Measurements from ENCODE around the gene ALKBH2.
A peak's percentile ranks its signal among the peaks of the same experiment; 100 is the strongest.

Gene ALKBH2

DNA sequence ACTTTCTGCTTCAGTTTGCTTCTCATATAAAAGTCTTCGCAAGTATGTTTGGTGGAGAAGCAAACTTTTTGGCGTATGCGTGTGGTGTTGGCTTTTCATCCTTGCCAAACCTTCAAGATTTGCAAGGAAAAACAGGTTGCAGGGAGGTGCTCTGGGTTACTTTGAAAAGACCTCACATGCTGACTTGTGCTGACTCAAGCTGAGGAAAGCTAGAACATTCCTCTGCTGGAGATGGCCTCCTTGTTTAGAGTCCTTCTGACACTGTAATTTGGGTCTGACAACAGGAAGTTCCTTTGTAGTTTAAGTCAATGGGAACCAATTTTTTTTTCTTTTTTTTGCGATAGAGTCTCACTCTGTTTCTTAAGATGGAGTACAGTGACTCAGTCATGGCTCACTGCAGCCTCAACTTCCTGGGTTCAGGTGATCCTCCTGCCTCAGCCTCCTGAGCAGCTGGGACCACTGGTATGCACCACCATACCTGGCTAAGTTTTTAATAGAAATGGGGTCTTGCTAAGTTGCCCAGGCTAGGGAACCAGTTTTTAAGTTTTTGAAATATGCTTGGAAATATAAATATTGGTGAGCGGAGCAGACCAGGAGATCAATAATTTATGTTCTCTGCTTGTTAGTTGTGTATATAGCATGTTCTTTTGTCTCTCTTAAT, 20.5 kb upstream of the ALKBH2 start:
- no peak for DNase-seq (ENCODE audit: low read depth)

DNA sequence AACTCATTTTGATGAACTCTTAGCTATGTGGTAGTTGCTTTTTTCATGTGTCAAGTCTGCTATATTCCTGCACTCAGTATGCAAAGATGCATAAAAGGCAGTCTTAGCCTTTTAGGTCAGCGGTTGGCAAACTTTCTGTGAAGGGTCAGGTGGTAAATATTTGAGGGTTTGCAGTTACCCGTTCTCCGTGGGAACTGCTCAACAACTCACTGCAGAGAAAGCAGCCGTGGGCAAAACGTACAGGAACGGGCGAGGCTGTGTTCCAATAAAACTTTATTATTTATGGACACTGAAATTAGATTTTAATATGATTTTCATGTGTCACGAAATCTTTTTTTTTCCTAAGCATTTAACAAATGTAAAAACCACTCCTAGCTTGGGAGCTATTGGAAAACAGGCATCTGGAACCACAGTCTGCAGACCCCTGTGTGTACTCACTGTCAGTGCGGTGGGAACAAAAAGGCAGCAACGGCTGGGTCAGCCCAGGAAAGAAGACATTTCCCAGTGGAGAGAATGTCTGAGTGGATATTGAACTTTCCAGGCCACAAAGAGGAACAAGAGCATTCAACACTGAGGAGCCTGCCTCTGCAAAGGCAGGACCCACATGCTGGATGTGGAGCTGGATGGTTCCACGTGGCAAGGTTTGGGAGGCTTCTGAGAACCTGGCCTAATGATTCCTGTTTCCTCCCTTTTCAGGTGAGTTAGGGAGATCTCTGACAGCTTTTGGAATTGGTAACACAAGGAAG, 19.6 kb upstream of the ALKBH2 start:
- no peak for DNase-seq (ENCODE audit: low read depth)

DNA sequence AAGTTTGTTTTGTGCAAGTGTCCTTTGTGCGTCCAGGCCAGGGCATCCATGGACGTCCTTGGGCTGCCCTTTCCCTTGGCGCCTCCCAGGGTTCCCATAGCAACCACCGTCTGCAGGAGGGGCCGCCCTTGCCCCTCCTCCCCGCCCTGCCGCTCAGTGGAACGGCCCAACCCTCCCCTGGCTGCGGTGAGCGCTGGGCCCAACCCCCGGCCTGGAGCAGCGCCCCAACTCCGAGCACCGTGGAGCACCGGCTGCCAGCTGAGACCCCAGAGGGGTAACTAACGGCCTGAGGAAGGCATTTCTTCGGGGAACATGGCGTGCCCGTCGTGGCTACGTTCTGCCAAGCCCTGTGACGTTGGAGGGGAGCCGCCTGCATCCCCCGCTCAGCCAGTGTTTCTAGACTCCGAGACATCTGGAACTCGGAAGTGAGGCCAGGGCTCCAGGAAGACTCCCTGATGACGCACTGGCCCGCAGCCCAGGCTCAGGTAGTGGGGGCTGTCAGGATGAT, 17.8 kb upstream of the ALKBH2 start:
- DNase-seq (ENCODE audit: low read depth): peak; percentile 22

GRCh38 chr12:109109746-109110350, 16.6 kb upstream of the ALKBH2 start:
- no peak for DNase-seq (ENCODE audit: low read depth)

- no peak for DNase-seq (ENCODE audit: low read depth)
These were observed 11.9 kb upstream of the ALKBH2 start for GRCh38 chr12:109105176-109105575.

- DNase-seq (ENCODE audit: low read depth): no peak
These were observed 9.2 kb upstream of the ALKBH2 start for GRCh38 chr12:109102491-109102890.

DNA sequence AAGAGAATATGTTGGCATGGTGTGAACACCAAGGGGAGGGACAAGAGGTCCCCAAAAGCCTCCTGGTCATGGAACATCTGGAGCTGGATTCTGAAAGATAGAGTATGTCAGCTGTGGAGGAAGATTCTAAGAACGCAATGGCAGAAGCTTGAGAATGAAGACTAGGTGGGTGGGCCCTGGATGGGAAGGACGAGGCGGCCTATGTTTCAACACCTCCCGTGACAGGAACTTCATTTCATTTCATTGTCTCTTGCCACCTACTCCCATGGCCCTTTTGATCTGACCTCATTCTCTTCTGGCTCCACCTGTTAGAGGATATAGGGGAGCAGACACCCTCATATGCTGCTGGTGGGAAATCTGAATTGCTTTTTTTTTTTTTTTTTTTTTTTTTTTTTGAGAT, 7.5 kb upstream of the ALKBH2 start:
- DNase-seq (ENCODE audit: low read depth): no peak

- no peak for DNase-seq (ENCODE audit: low read depth)
These were observed 6.3 kb upstream of the ALKBH2 start for GRCh38 chr12:109099431-109100020.

DNA sequence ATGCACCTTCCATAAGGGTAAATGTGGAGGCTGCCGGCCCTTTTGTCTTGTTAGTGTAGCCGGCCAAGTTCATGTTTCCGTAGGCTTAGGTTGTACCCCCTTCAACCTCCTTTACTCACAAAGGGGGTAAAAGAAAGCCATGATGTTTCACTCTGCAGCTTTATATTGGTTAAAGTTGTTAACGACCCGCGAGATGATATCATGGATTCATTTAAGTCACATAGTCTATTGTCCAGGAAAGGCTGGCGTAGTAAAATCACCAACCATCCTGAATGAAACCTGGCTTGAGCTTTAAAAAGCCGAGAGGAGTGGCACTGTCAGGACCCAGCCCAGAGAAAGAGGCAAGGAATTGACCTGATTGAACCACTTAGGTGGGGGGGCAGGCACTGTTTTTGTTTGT, 5.4 kb upstream of the ALKBH2 start:
- DNase-seq (ENCODE audit: low read depth): no peak

DNA sequence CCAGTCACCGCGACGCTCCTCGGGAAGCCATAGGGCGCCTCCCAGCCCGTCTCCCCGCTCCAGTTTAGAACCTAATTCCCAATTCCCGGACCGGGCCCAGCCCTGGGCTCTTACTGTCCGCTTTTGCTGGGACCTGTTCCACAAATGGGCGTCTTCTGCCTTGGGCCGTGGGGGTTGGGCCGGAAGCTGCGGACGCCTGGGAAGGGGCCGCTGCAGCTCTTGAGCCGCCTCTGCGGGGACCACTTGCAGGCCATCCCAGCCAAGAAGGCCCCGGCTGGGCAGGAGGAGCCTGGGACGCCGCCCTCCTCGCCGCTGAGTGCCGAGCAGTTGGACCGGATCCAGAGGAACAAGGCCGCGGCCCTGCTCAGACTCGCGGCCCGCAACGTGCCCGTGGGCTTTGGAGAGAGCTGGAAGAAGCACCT, 4.9 kb upstream of the ALKBH2 start:
- no peak for DNase-seq (ENCODE audit: low read depth)

DNA sequence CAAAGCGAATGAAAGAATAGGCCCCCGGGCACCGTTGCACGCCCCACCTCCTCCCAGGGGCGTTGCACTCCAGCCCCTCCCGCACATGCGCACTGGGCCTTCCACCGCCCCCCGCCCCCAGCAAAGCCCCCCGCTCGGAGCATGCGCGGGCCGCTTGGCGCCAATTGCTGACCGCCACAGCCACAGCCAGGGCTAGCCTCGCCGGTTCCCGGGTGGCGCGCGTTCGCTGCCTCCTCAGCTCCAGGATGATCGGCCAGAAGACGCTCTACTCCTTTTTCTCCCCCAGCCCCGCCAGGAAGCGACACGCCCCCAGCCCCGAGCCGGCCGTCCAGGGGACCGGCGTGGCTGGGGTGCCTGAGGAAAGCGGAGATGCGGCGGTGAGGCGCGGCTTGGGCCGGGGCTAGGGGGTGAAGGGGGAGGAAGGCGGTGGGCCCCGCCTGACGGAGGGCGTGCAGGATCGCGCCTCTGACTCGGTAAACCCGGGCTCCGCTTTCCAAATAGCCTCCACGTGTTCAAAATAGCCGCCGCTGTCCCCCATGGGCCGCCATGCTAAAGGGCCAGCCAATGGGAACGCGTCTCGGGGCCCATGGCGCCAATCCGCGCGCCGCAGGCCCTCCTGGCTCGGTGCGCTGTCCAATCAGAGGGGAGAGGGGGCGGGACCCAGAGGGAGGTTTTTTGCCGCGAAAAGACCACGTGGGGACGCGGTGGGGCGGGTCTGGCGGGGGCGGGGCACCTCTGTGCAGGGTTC, 4.3 kb upstream of the ALKBH2 start, which contains the start of gene UNG:
UNG (plus strand) TSS at position 163 of the 748 bp plus-strand sequence; CDS start at position 246, 83 bp downstream.
- peak; percentile 95 for DNase-seq (ENCODE audit: low read depth)

- no peak for DNase-seq (ENCODE audit: low read depth)
These were observed 3.8 kb upstream of the ALKBH2 start for GRCh38 chr12:109097140-109097434.

DNA sequence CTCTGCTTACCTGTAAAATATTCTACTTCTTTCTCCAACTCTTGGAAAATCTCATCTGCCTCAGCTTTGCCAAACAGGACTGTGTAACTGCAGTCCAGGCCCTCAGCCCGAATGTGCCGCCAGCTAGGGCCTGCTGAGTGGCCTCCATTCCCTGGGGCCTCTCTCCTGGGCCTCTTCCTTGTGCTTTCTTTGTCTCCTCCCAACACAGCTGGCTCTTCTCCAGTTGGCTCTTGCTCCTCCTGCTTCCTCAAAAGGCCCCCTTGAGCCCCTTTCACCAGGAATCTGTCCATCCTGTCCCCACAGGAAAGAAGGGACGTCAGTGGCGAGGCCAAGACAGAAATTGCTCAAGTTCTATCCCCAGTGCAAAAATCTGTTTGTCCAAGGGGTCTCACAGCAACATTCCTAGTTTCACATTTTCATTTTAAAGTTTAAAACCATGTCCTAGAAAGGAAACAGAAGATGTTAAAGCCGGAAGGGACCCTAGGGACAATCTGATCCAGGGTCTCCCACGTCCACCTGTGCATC, 713 bp downstream of the ALKBH2 start:
- no peak for DNase-seq (ENCODE audit: low read depth)

GRCh38 chr12:109089683-109090082, 3.6 kb downstream of the ALKBH2 start:
- DNase-seq (ENCODE audit: low read depth): no peak

- DNase-seq (ENCODE audit: low read depth): no peak
These were observed 4.5 kb downstream of the ALKBH2 start for GRCh38 chr12:109088818-109089217.

DNA sequence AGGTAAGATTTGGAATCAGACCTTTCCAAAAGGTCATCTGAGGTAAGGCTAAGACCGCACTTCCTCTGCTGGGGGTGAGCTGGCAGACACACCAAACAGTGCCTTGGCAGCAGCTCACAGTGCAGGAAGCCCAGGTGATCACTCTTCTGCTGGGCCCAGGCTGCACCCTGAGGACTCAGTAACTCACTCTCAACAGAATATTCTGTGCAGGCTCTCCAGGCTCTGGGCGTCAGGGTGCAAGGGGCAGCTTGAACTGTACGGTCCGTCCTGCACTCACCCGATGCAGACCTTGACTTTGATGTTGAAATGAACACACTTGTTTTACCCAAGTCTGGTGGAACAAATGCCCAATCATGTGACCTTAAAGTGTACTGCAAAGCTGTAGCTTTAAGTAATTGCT, 6.0 kb downstream of the ALKBH2 start:
- no peak for DNase-seq (ENCODE audit: low read depth)

DNA sequence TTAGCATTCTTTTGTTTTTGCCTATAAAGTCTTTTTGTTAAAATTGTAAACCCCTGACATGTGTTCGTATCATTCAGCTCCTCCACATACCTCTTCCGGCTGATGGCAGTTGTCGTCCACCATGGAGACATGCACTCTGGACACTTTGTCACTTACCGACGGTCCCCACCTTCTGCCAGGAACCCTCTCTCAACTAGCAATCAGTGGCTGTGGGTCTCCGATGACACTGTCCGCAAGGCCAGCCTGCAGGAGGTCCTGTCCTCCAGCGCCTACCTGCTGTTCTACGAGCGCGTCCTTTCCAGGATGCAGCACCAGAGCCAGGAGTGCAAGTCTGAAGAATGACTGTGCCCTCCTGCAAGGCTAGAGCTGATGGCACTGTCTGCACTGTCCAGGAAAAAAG, 7.7 kb downstream of the ALKBH2 start:
- DNase-seq (ENCODE audit: low read depth): no peak

DNA sequence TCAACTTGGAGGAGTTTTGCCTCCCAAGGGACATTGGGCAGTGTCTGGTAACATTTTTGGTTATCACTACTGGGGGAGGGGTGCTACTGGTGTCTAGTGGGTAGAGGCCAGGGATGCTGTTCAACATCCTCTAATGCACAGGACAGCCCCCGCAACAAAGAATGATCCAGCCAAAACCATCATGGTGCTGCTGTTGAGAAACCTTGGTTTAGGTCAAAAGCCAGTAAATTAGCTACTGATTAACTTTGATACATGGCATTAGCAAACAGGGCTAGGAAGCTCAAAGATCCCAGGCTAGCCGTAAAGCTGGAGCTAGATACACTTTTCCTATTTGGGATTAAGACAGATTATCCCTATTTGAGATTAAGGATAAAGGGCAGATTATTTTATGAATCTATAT, 8.8 kb downstream of the ALKBH2 start:
- no peak for DNase-seq (ENCODE audit: low read depth)

GRCh38 chr12:109082751-109083150, 10.5 kb downstream of the ALKBH2 start:
- DNase-seq (ENCODE audit: low read depth): no peak

DNA sequence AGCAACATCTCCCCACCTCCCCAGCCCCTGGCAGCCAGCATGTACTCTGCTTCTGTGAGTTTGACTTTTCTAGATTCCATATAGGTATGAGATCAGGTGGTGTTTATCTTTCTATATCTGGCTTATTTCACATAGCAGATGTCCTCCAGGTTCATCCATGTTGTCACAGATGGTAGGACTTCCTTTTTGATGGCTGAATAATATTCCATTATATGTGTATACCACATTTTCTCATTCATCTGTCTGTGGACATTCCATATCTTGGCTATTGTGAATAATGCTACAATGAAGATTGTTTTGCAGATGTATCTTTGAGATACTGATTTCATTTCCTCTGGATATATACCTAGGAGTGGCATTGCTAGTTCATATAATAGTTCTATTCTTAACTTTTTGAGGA, 18.4 kb downstream of the ALKBH2 start:
- no peak for DNase-seq (ENCODE audit: low read depth)

DNA sequence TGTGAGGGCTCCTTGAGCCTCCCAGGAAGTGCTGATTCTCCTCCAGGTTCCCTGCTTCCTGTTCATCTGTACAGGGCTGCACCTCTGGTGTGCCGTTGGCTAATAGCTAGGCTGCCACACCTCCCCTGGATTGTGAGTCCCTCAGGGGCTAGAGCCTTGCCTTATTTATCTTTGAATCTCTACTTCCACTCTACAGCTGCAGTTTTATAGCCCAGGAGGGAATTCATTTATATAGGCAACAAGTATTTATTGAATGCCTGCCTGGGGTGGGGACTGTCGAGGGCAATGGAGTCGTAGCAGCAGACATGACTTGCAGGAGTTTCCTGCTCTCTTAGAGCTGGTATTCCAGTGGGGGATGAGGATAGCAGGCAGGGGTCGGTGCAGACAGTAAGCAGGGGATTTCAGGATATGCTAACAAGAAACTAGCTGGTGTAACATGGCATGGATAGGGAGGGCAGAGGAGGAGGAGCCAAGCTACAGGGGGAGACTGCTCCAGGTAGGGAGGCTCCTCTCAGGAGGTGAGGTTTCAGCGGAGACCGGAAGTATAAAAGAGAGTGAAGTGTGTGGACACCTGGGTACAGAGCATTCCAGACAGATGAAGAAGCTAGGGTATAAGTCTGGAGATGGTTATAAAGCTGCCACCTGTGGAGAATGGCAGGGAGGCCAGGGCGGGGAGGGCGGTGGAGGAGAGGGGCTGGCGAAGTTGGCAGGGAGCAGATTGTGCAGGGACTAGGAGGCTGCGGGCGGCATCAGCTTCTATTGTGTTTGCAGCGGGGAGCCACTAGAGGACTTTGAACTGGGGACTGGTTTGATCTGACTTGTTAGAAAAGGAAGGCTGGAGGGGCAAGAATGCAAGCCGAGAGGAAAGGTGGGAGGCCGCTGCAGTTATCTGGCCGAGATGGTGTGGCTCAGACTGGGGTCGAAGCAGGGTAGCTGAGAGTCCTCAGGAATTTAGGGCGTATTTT, 23.7 kb downstream of the ALKBH2 start:
- no peak for DNase-seq (ENCODE audit: low read depth)

Measured in activated T-helper 9 cell treated with anti-CD3 and anti-CD28 coated beads, Interleukin-2, amount 50 U/mL, for 16 hours (primary cell).